NCI-H2196 (cell line): ENCODE data around the gene IGFBP7.

Experiments
- DNase-seq: peaks from one replicate; lab custom pipeline; 2025; ENCODE audit not compliant: unreplicated experiment; lab: John Stamatoyannopoulos, UW

Gene IGFBP7

GRCh38 chr4:57131849-57132742 lies 21.9 kb upstream of the IGFBP7 start:
- no peak for DNase-seq

DNA sequence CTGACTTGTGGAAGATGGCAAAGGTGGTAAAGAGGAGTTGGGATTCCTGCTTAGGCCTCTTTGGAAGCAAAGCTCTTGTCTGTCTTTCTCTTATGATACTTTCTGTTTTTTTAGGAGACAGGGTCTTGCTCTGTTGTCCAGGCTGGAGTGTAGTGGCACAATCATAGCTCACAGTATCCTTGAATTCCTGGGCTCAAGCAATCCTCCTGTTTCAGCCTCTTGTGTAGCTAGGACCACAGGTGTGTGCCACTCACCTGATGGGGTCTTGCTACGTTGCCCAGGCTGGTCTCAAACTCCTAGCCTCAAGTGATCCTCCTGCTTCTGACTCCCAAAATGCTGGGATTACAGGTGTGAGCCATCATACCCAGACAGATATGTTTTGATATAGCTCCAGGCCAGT lies 19.3 kb upstream of the IGFBP7 start:
- DNase-seq, result no peak

GRCh38 chr4:57127361-57127760 lies 17.2 kb upstream of the IGFBP7 start:
- DNase-seq, result no peak

DNA sequence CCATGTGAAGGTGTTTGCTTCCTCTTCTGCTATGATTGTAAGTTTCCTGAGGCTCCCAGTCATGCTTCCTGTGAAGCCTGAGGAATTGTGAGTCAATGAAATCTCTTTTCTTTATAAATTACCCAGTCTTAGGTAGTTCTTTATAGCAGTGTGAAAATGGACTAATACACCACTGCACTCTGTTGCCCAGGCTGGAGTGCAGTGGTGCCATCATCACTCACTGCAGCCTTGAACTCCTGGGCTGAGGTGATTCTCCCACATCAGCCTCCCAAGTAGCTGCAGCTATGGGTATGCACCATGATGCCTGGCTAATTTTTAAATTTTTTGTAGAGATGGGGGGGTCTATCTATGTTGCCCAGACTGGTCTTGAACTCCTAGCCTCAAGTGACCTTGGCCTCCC lies 15.8 kb upstream of the IGFBP7 start:
- DNase-seq, result no peak

- DNase-seq, result no peak
Observed at GRCh38 chr4:57124145-57124544, 14.0 kb upstream of the IGFBP7 start.

- DNase-seq, result no peak
Observed at GRCh38 chr4:57122959-57123358, 12.8 kb upstream of the IGFBP7 start.

DNA sequence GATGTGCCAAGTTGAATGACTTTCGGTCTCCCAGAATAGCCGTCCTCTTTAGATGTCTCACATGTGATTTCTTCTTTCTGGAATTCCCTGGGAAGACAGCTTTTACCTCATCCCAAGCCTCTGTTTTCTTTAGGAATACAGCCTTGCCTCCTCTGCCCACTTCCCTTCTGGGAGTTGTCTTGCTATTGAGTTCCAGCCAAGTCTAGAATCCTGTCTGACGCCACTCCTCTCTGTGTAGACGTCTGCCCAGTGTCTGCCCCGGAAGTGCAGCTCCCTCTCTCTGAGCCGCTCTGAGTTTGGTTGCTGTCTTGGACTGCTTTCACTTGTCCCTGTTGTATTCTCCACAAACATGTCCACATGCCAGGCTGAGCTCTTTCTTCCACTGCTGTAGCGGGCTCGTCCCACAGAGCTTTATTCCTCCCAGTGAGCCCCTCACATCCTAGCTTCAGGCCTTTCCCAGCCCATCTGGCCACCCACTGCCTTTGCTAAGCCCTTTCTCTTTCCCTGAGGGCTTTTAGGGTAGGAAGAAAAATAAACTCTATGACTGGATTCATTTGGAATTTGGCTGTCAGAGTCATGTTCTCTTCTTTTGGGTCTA lies 9.0 kb upstream of the IGFBP7 start:
- no peak for DNase-seq

- no peak for DNase-seq
Observed at GRCh38 chr4:57117491-57117890, 7.3 kb upstream of the IGFBP7 start.

GRCh38 chr4:57116245-57116644 lies 6.1 kb upstream of the IGFBP7 start:
- DNase-seq, result no peak

DNA sequence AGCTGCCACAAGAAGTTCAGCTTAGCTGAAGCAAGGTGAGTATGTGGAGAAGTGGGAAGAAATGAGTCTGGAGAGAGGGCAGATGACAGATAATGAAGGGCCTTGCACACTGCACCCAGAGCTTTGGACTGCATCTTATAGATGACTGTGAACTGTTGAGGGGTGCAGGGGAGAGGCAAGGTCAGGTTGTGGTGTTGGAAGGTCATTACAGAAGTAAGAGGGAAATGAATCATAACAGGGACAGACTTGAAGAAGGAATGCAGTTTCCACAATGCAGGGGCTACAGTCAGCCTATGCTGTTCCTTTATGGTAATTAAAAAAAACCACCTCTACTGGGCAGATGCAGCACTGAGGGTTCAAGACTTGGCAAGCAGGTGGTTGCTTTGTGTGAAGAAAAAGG lies 4.8 kb upstream of the IGFBP7 start:
- no peak for DNase-seq

DNA sequence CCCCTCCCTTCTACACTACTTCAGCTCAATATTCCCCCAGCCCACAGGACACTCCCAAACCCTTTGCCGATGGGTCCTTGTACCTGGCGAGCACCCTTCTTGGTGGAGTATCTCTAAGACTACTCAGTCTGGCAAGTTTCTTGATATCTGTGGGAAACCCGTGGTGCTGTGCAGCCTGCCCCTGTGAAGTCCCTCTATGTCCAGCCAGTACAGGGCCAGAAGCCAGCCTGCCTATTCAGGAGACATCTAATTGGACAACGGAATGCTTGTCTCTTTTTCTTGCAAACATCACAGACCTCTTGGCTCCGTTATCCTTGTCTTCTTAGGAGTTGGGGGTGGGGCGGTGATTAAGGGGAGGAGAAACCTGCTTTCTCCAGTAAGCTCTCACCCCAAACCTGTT lies 3.7 kb upstream of the IGFBP7 start:
- DNase-seq, result no peak

DNA sequence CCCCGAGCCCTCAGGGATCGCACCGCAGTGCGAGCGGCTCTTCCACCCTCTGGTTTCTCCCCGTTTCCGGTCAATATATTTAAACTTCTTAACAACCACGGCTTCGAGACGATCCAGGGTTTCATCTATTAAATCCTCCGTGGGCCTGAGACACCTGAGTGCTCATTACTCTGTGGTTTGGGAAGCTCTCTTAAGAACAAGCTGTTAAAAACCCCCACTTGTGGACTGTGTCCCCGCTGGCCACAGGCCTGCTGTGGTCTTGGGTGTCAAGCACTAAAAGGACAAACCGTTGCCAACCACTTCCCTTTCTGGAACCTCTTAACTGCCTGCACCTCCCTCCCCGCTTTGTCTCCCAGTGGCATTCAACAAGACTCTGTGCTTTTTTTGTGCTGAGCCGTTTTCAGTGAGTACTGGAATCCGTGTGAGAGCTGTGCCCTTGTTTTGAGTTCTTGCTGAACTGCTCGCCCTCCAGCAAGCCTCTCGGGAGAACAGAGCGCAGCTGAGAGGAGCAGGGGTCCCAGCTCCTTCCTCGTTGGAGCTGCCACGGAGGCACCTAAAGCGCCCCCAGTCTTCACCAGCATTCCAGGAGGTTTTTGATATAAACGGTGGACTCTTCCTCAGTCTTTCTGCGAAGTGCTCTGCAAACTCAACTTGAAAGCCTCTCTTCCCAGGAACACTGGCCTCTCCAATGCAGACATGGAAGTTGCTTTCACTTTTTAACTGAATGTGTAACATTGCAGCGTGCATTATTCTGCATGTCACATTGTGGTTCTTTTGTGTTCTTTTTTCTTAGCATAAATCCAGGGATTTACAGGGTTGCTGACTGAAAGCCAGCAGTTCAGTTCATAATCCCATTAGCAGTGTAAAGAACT lies 691 bp upstream of the IGFBP7 start:
- no peak for DNase-seq

GRCh38 chr4:57109411-57109846 lies 756 bp downstream of the IGFBP7 start:
- no peak for DNase-seq

GRCh38 chr4:57106181-57106580 lies 4.0 kb downstream of the IGFBP7 start:
- DNase-seq, result no peak

DNA sequence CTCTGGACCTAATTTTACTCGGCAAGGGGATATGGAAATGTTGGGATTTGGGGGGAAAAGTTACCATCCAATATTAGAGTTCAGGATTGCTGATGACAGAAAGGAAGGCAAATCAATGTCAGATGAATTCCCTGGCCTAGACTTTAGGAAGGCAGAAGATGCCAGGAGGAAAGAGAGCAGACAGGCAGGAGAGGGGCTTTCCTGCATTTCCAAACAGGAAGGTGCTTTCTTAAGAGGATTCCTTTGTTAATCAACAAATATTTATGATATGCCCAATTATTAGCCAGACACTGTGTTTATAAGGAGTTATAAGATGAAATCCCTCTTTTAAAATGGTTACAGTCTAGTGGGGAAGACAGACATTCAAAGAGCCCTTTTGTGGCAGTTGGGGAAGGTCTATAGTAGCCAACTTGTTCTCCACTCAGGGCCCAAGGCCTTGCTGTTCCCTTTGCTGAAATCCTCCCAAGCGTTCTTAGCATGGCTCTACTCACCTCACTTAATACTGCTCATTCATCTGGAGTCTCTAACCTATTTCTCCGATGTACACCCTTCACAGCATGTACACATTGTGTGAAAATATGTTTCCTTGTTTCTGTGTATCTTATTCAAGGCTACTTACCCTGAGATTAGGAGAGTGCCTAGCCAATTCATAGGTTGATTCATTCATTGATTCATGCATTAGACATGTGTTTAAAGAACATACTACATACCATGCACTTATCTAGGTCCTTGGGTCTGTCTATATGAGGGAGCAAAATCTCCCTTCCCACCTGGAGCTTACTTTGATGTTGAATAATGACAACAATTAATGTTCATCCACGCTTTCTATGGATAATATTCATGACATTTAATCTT lies 5.3 kb downstream of the IGFBP7 start:
- DNase-seq, result no peak

- DNase-seq, result no peak
Observed at GRCh38 chr4:57103051-57103450, 7.1 kb downstream of the IGFBP7 start.

DNA sequence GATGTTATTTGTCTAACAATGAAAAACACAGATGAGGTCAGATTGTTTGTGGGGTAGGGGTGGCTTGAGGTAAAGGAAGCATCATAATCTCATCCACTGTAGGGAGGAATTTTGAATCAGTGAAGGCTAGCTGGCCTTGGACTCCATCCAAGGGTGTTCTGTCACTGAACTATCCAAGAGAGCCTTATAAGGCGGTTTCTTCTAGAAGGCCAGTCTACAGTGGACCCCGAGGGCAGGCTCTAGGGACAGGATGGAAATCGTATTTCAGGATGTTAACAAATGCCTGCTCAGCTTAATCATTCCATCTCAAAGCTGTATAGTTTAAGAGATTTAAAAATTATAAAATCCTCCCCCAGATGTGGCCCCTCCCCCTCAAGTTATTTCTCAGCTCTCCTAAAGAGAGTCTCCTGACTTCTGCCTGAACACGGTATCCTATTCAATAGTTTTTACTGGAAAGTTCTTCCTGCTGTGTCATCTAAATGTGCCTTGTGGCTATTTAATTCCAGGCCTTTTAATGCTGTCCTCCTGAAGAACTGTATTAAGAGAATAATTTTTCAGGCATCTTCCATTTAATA lies 8.0 kb downstream of the IGFBP7 start:
- DNase-seq, result no peak

GRCh38 chr4:57100979-57101651 lies 9.1 kb downstream of the IGFBP7 start:
- DNase-seq, result no peak

- no peak for DNase-seq
Observed at GRCh38 chr4:57099363-57099762, 10.8 kb downstream of the IGFBP7 start.

DNA sequence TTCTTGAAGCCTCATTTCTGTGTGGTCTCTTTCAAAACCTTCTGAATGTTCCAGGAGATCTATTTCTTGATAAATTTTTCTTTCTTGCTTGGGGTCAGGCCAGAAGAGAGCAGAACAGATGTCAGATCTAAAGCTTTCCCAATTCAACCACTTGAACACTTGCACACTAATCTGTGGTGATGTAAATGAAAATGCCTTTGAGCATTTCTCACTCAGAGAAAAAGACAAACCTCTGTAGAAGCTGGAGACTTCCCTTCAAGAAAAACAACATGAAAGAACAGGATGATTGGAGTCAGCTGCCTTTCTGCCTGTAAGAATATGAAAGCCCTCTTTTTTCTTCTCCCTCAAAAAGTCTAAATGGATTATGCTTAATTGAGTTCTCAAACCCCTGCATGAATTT lies 11.2 kb downstream of the IGFBP7 start:
- no peak for DNase-seq
